Measurements from ENCODE around the gene SMG1.
"Not testable (repeated sequence)": the region's sequence is repeated elsewhere in the genome, so short reads cannot be mapped to it uniquely, and the experiment has no call there.

DNA sequence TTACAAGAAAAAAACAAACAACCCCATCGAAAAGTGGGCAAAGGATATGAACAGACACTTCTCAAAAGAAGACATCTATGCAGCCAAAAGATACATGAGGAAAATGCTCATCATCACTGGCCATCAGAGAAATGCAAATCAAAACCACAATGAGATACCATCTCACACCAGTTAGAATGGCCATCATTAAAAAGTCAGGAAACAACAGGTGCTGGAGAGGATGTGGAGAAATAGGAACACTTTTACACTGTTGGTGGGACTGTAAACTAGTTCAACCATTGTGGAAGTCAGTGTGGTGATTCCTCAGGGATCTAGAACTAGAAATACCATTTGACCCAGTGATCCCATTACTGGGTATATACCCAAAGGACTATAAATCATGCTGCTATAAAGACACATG lies 148.5 kb downstream of the SMG1 start:
- TF ChIP-seq, protein P1, sequence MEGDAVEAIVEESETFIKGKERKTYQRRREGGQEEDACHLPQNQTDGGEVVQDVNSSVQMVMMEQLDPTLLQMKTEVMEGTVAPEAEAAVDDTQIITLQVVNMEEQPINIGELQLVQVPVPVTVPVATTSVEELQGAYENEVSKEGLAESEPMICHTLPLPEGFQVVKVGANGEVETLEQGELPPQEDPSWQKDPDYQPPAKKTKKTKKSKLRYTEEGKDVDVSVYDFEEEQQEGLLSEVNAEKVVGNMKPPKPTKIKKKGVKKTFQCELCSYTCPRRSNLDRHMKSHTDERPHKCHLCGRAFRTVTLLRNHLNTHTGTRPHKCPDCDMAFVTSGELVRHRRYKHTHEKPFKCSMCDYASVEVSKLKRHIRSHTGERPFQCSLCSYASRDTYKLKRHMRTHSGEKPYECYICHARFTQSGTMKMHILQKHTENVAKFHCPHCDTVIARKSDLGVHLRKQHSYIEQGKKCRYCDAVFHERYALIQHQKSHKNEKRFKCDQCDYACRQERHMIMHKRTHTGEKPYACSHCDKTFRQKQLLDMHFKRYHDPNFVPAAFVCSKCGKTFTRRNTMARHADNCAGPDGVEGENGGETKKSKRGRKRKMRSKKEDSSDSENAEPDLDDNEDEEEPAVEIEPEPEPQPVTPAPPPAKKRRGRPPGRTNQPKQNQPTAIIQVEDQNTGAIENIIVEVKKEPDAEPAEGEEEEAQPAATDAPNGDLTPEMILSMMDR (IDR thresholded peaks at IDR 0.05; ENCODE audit: low read length): not testable (repeated sequence)
- not testable (repeated sequence) for TF ChIP-seq EZH2 (IDR thresholded peaks at IDR 0.05; ENCODE audit: borderline replicate concordance, low read length)

Data from OCI-LY1 (cell line).